GM18907 (cell line): ENCODE measurements around the gene RPRML.
"Not testable (repeated sequence)": the region's sequence is repeated elsewhere in the genome, so short reads cannot be mapped to it uniquely, and the experiment has no call there.

Experiments used
- ATAC-seq: cut with Tn5 transposase; IDR thresholded peaks from one replicate; pipeline ENCODE4 v1.9.1; 2021; ENCODE audit warnings: mild to moderate bottlenecking, moderate library complexity; ENCODE audit not compliant: unreplicated experiment

RPRML gene

GRCh38 chr17:46976626-46977270, 2.3 kb downstream of the RPRML start:
- no peak for ATAC-seq

GRCh38 chr17:46975287-46975686, 3.8 kb downstream of the RPRML start:
- no peak for ATAC-seq

GRCh38 chr17:46974086-46974485, 5.0 kb downstream of the RPRML start:
- no peak for ATAC-seq

- no peak for ATAC-seq
These were observed 6.7 kb downstream of the RPRML start for GRCh38 chr17:46972346-46972745.

- ATAC-seq, result no peak
These were observed 7.3 kb downstream of the RPRML start for GRCh38 chr17:46971647-46972300.

GRCh38 chr17:46968896-46969295, 10.2 kb downstream of the RPRML start:
- no peak for ATAC-seq

GRCh38 chr17:46968224-46968834, 10.7 kb downstream of the RPRML start:
- ATAC-seq, result no peak

GRCh38 chr17:46964315-46965265, 14.5 kb downstream of the RPRML start:
- no peak for ATAC-seq

GRCh38 chr17:46963571-46963970, 15.5 kb downstream of the RPRML start:
- no peak for ATAC-seq

GRCh38 chr17:46962374-46962790, 16.7 kb downstream of the RPRML start:
- no peak for ATAC-seq

- no peak for ATAC-seq
These were observed 18.9 kb downstream of the RPRML start for GRCh38 chr17:46960152-46960551.

- ATAC-seq, result no peak
These were observed 20.9 kb downstream of the RPRML start for GRCh38 chr17:46958041-46958591.

- ATAC-seq, result not testable (repeated sequence)
These were observed 25.9 kb downstream of the RPRML start for GRCh38 chr17:46953191-46953590.

GRCh38 chr17:46952115-46952514, 26.9 kb downstream of the RPRML start:
- ATAC-seq, result no peak

GRCh38 chr17:46951706-46952105, 27.3 kb downstream of the RPRML start:
- ATAC-seq, result no peak

GRCh38 chr17:46950997-46951621, 27.9 kb downstream of the RPRML start:
- no peak for ATAC-seq

GRCh38 chr17:46950342-46950996, 28.6 kb downstream of the RPRML start:
- ATAC-seq, result no peak

GRCh38 chr17:46949291-46950174, 29.5 kb downstream of the RPRML start:
- no peak for ATAC-seq

GRCh38 chr17:46948544-46948943, 30.5 kb downstream of the RPRML start:
- ATAC-seq, result no peak
